ENCODE data around the gene DYNLRB1.
A peak's percentile ranks its signal among the peaks of the same experiment; 100 is the strongest.

Gene DYNLRB1

DNA sequence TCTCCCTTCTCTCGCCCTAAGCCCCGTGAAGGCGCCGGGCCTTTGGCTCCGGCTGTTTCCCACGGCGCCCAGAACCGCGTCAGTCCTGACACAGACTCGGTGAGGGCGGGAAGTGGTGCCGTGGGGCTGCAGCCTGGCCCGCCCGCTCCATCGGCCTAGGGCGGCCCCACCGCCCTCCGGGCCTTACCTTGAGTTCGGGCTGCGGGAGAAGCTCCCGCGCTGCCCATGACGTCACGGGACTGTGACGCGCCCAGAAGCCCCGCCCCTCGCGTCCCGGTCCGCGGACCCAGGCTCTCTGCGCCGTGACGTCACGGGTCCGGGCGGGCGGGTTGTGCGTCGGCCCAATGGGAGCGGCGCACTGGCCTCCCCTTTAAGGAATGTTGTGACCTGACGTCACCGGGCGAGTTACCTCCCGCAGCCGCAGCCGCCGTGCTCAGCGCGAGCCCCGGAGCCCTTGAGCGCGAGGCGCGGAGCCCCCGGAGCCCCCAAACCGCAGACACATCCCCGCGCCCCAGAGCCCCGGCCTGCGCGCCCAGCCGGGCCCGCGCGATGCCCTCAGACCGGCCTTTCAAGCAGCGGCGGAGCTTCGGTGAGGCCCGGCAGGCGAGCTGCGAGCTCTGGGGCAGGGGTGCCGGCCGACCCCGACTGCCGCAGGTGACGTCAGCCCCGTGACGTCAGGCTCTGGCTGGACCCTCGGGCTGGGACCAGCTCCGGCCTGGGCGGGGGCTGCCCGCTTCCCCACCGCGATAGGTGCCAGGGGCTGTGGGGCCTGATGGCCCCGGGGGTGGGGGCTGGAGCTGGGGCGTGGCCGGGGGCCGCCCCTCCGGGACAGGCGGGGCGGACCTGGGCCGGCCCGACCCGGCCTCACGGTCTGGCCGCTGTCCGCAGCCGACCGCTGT lies 42.3 kb downstream of the DYNLRB1 start, which contains the start of gene MAP1LC3A:
TSS of gene MAP1LC3A (plus strand) at position 399 of the 899 bp plus-strand sequence. CDS start at position 550, 151 bp downstream.
- peak; percentile 84 to 90 (median 88) for DNase-seq (ENCODE audit: low read depth in 3 of 3)

DNA sequence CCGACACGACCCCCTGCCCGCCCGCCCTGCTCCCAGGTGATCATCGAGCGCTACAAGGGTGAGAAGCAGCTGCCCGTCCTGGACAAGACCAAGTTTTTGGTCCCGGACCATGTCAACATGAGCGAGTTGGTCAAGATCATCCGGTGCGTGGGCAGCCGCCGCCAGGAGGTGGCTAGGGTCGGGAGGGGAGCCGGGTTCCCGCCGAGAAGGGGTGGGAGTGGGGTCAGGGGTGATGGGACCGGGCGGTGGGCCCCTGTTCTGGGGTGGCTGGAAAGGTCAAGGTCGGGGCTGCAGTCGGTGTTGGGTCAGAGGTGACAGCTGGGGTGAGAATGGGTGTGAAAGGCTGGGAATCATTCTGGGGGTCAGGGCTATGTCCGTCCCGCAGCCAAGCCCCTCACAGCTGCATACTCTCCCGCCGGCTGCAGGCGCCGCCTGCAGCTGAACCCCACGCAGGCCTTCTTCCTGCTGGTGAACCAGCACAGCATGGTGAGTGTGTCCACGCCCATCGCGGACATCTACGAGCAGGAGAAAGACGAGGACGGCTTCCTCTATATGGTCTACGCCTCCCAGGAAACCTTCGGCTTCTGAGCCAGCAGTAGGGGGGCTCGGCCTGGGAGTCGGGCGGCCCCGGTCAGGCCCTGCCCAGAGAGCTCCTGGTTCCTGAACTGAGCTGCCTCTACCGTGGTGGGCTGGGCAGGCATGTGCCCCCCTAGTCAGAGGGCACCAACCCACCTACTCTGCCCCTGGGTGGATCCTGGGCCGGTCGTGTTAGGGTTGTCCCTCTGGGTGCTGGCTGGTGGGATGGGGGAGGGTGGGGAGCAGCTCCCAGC lies 43.3 kb downstream of the DYNLRB1 start:
- no peak for DNase-seq (ENCODE audit: low read depth in 3 of 3)

DNA sequence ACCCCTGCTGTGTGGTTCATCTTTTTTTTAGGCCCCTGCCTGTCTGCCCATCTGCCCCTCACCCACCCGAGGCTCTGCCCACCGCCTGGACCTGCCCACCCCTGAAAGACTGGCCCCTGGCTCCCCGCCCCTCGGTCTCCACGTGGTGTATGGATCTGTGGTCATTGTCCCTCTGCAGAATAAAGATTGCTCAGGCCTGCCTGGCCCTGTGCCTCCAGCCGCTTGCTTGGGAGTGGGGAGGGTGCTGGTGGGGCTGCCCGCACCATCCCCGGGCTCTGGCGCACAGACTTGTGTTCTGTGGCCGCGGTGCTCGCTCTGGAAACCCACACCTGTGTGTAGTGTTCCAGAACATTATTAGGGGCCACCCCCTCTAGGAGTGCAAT lies 43.9 kb downstream of the DYNLRB1 start:
- no peak for DNase-seq (ENCODE audit: low read depth in 3 of 3)

DNA sequence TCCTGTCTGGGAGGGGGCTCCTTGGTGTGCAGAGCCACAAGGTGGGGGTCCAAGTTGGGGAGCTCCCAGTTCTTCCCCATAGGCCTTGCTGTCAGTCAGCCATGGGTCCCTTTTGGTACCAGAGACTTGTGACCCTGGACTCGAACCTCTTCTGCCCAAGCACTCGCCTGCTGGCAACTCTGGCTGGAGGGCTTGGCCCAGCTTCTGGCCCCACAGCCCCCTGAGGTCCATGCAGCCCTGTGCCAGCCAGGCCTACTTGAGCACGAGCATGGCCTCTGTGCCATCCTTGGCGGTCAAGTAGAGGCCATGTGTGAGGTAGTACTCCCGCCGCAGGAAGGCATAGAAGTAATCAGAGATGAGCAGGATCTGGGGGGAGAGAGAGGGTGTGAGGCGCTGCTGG lies 44.4 kb downstream of the DYNLRB1 start:
- no peak for DNase-seq (ENCODE audit: low read depth in 3 of 3)

DNA sequence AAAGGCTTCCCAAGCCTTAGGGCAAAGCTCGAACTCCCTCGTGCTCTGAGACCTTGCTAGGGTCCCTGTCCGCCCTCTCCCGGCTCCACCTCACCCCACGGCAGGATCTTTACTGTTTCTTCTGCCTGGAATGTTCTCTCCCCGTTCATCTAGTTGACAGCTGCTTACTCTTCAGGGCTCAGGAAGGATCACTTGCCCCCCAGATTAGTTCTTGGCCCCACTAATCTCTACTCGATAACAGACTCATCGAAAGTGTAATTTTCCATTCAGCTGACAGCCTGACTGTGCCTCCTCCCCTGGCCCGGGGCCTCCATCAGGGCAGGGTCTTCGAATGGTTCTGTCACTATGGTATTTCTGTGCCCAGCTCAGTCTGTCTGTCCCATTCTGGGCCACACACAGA lies 45.4 kb downstream of the DYNLRB1 start:
- DNase-seq (ENCODE audit: low read depth in 3 of 3): no peak

DNA sequence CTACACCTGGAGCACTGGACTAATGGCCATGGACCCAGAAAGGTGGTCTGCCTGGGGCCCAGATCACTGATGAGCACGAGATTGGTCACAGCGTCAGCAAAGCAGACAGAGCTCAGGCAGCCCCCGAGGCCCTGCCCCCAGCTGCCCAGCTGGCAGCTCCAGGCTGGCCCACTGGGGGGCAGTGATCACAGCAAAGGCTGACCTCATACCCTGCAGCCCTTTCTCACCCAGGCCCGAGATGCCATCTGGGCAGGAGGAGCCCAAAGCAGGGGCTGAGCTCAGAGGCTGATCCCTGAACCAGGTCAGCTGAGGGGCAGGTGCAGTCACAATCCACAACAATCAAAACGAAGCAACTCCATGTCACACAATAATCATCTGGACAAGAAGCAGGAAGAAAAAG lies 46.4 kb downstream of the DYNLRB1 start:
- DNase-seq (ENCODE audit: low read depth in 3 of 3): no peak

DNA sequence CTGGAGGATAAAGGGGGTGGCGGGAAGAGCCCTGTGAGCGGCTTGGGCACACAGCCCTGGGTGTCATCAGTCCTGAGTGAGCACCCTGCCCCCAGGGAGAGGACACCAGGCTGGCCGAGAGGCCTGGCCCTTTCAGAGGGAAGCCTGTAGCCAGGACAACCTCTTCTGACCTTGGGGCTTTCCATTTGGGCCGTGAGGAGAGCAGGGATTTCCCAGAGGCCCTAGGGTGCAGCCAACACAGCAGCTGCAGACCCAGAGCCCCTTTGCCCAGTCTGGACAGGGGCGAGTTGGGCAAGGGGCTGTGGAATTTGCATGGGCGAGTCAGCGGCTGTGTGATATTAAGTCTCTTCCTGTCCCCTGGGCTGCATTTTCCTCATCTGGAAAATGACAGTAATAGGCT lies 48.6 kb downstream of the DYNLRB1 start:
- DNase-seq (ENCODE audit: low read depth in 3 of 3): no peak

DNA sequence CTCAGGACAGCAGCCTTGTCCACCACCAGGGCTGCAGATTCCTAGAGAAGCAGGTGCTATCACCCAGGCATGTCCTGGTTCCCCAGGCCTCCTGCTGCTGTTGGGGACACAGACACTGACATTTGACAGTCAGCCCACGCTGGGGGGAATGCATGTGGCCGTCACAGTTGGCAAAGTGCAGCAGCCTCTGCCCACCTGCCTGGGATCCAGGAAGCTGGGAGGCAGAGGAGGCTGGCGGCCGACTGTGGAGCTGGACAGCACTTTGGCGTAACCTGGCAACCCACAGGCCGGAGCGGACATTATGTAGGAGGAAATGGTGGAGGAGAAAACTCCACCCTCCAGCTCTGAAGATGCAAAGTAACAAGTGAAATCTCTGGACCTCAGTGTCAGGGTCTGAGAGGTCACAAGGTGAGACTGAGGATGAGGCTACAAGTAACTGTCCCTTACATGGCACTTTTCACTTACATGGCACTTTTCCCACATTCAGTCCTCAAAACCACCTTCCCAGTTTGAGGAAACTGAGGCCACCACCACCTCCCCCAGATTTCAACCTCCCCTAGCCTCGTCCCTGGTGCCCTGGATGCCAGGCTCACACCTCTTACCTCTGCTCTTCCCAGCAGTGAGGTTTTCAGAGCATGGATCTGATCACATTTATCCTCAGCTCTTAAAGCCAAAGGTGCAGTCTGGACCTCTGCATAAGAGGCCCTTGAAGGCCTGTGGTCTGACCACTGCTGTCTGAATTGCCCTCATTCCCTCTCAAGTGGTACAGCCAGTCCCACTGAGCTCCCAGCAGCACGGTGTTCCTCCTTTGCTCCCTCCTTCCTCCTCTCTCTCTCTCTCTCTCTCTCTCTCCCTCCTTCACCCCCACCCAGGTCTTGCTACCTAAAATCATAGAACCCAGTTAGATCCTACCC lies 51.0 kb downstream of the DYNLRB1 start:
- DNase-seq (ENCODE audit: low read depth in 3 of 3): no peak

DNA sequence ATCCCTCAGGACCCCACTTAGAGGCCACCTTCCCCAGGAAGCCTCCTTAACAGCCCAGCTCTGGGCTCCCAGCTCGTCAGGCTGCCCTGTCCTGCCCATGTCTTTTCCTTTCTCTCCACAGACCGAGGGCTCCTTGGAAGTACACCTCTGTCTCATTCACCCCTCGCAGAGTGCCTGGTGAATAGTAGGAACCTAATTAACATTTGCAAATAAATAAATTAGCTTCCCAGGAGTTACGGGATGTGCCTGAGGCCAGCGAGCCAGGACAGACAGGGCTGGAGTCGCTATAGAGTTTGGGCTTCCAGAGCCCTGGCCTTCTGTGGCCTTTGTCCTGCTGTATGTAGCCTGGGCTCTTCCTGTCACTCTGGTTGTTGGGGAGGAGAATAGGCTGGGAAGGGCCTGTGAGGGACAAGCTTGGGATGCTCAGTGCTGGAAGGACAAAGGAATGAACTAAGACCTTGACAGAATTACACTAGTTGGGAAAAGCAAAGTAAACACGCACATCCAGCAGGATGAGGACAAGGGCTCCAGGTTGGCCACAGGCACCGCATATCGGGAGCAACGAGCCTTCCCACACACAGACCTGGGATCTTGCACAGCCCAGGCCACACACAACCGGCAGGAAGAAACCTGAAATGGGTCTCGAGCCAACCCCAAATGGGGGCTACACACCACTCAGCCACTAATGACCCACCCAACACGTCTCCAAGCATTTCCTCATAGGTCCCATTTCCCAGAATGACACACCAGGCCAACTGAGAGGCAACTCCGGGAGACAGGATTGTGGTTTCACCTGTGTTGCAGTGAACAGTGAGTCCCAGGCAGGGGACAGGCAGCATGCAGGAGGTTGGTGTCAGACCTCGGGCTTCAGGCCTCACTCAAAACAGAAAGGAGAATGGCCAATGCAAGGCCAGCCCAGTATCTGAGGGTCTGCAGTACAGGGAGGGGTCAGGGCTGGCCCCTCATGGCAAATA lies 52.0 kb downstream of the DYNLRB1 start:
- no peak for DNase-seq (ENCODE audit: low read depth in 3 of 3)

DNA sequence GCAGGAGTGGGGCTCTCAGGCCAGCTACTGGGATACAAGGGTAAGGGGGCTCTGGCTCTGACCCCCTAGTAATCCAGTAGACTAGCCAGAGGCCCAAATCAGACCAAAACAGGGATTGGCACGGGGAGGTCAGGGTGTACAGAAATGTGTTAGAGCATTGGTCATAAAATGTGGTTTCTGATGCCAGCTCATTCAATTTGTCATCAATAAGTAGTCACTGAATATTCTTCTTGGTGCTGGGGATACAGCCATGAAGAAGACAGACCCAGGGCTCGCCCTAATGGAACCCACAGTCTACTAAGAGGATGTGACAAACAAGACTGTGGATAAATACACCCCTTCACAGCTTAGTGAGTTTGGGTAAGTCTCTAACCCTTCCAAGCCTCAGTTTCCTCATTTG lies 53.4 kb downstream of the DYNLRB1 start:
- no peak for DNase-seq (ENCODE audit: low read depth in 3 of 3)

DNA sequence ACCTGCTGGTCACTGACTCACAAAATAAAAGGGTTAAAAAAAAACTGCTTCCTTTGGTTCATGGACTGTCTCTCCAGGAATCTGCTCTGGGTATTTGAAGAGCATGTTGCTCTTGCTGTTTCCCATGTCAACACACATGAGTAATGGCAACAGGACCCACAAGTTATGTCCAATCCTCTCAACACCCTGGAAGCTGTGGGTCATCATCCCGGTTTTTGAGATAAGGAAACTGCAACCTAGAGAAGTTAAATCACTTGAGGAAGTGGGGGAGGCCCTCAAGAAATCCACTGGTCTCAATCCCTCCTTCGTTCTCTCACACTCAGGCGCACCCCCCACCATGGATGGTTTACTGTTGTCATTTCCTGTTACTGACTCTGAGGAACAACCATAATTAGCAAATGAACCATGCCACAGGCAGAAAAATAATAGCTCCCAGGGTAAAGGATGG lies 54.7 kb downstream of the DYNLRB1 start:
- no peak for DNase-seq (ENCODE audit: low read depth in 3 of 3)

DNA sequence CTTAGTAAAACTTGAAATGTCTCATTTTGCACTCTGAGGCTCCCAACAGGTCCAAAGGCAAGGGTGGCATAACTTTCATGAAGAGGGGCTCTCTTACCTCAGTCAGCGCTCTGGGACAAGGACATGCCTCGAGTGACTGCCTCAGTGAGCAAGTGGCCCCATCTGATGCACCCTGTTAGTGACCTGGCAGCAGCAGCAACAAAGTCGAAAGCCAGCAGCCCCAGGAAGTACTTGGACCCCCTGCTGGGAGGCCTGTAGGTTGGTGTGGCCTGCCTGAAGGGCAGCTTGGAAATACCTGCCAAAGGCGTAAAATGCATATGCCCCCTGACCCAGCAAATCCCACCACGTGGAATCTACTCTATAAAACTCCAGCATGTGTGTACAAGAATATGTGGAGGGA lies 55.5 kb downstream of the DYNLRB1 start:
- no peak for DNase-seq (ENCODE audit: low read depth in 3 of 3)

DNA sequence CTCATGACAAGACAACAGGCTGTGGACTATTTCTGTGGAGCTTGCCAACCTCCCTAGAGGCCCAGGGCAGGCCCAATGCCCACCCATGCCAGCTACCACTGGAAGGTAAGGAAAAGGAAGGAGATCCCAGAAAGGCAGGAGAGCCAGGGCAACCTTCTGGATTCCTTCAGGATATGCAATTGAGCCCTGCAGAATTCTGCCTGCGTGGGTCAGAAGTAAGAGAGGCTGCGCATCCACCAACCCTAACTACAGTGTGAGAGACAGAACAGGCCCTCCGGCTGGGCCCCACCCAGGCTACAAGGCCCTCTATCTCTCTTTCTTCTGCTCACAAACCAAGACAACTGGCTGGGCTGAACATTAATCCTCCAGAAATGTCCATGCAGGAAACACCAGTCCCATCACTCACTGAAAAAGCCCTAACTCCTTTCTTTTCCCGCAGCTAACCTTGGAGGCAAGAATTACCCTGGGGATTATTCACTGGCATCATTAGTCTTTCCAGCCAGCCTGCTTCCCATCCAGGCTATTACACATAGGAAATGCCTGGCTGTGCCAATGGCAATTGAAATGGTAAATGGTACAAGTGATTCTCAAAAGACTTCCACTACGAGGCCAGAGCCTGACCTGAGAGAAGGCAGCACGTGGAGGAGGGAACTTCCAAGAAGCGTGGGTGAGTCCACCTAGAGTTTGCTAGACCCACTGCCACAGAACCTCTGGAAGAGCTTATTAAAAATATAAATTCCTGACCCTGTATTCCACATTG lies 57.5 kb downstream of the DYNLRB1 start:
- no peak for DNase-seq (ENCODE audit: low read depth in 3 of 3)

DNA sequence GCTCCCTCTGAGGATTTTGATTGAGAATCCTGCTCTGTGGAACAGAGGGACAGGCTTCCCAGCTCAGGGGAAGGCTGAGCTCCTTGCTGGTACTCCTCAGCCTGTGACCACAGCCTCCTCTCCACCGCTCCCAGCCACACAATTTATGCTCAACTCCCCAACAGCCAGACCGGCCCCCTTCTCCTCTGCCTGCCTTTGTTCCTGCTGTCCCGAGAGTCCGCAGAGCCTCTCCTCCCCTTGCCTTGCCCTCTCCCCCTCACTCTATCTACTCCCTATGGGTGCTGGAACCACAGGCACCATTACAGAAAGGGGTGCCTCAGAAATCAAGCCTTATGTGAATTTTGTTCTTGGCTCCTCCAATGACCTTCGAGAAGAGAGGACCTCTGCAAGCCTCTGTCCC lies 58.2 kb downstream of the DYNLRB1 start:
- no peak for DNase-seq (ENCODE audit: low read depth in 3 of 3)

DNA sequence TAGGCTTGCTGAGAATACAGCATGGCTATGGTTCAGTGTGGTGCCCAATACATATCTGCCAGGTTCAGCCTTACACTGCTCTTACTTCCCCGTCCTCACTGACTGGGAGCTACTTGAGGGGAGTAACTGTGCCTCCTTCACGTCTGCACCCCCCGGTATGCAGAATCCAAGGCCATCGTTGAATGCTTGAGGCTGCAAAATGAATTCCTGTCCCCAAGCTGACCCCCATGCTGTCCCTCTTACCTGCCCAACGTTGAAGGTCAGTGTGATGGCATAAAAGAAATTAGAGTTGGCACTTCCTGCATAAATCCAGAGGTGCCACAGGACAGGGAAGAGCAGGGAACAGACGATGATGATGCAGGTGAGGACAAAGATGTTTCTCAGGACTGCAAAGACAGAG lies 58.6 kb downstream of the DYNLRB1 start:
- no peak for DNase-seq (ENCODE audit: low read depth in 3 of 3)

DNA sequence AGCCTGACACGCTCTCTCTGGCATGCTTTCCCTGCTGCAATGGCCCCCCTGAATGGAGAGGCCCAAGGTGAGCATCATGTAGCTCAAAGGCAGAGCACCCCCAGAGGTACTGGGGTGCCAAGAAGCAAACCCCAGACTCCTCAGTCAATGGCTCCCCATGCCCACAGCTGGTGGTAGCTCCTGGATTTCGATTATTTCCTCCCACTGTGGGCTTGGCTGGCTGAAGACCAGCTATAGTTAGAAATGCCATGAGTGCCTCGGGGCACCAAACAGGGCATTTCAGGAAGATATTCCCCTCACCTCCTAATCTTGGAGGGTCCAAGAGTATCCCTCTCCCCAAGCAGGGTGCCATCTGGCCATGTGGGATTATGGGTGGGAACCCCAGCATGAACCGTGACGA lies 59.0 kb downstream of the DYNLRB1 start:
- DNase-seq (ENCODE audit: low read depth in 3 of 3): no peak

DNA sequence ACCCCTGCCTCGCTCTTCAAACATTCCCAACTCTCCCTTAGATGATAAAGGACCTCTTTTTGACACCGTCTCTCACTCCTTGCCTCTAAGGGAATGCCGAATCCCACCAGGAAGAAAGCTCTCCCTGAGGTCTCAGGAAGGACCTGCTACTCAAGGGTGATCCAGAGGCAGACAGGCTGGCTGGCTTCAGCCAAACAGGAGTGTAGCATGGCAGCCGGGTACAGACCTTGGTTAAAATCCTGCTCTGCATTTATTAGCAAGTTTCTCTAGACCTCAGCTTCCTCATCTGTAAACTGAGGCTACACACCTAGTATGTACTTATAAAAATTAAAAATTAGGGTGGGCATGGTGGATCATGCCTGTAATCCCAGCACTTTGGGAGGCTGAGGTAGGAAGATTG lies 59.5 kb downstream of the DYNLRB1 start:
- DNase-seq (ENCODE audit: low read depth in 3 of 3): no peak

DNA sequence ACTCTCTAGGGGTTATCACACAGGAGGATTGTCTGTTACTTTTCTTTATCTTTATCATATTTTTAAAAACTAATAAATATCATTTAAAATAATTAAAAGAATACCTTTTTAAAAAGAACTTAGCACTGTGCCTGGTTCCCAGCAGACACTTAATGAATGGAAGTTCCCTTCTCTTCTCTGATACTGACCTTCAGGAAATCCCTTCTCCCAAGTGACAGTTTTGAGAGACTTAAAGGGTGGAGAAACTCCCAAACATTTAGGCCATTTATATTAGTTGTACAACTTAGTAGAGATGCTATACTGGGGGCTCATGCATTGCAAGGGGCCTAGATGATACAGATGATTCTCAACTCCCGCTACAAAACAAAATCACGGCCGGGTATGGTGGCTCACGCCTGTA lies 60.8 kb downstream of the DYNLRB1 start:
- no peak for DNase-seq (ENCODE audit: low read depth in 3 of 3)

DNA sequence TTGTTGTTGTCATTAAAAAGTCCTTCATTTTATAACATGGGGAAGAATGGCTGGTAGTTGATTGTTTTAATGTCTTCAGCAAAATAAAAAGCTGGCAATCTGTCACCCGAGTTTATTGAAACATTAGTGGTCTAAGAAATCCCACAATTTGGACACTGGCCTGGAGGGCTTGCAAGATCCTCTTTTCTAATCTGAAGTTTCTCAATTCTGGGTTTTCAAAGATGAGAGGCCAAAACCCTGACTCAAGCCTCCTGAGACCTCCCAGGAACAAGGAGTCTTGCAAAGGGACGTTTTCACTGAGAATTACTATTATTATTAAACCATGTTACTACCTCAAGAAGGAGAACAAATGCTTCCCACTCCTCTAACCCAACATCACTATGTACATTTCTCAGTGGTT lies 61.8 kb downstream of the DYNLRB1 start:
- no peak for DNase-seq (ENCODE audit: low read depth in 3 of 3)

DNA sequence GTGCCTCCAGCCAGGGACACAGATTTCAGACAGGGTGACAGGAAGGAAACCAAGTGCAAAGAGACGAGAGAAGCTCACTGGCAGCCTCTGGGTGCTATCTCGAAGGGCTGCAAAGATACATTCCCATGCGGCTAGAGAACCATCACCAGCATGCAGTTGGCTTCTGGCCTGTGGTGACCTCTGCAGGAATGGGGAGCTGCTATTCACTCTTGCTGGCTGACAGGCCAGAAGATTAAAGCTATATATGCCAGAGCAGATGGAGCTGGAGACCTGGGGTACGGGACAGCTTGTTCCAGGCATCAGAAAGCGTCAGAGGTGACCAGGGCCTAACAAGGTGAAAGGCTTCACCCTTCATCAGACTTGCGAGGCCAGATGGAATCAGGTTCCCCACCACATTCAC lies 62.3 kb downstream of the DYNLRB1 start:
- no peak for DNase-seq (ENCODE audit: low read depth in 3 of 3)
